ENCODE measurements around the gene PARD6B.
"Not testable (repeated sequence)": the region's sequence is repeated elsewhere in the genome, so short reads cannot be mapped to it uniquely, and the experiment has no call there.

DNA sequence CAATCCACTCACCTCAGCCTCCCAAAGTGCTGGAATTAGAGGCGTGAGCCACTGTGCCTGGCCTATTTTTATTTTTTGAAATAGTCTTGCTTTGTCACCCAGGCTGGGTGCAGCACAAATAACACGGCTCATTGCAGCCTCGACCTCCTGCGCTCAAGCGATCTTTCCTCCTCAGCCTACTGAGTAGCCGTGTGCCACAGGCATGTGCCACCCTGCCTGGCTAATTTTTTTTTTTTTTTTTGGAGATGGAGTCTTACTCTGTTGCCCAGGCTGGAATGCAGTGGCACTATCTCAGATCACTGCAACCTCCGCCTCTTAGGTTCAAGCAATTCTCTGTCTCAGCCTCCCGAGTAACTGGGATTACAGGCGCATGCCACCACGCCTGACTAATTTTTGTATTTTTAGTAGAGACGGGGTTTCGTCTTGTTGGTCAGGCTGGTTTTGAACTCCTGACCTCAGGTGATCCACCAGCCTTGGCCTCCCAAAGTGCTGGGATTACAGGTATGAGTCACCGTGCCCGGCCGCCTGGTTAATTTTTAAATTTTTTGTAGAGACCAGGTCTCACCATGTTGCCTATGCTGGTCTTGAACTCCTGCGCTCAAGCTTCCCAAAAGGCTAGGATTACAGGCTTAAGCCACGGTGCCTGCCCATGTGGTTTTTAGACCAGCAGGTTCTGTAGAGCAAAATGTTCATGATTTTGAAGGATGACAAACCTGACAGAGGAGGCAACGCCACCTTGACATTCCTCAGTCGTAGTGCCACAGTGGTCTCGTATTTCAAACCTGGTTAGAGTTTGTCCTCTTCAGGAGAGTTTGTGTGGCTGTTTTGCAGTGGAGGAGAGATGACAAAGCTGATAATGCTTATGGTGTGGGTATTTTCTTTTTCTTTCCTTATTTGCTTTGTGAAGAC lies 32.4 kb downstream of the PARD6B start:
- not testable (repeated sequence) for TF ChIP-seq TAF1 (IDR thresholded peaks at IDR 0.05; ENCODE audit: borderline replicate concordance, low read depth, low read length); POLR2AphosphoS5 (IDR thresholded peaks at IDR 0.05; ENCODE audit: low read depth, low read length)

All from GM12892 (cell line).